ENCODE measurements around the gene DENND1A. TPM values are rescaled to one million over a fixed set of nuclear protein-coding genes. Genes with fewer than 3 reads are reported as not detected.
"Not testable (repeated sequence)": the region's sequence is repeated elsewhere in the genome, so short reads cannot be mapped to it uniquely, and the experiment has no call there.

The DENND1A gene
- 20.6 and 21.9 TPM in 2 replicates for total RNA-seq (2014; rRNA removed)
- 27.4 TPM for polyA plus RNA-seq (2012)

- peak; percentile 87 for DNase-seq (ENCODE audit: low read depth)
These were observed at the start of gene DENND1A for GRCh38 chr9:123929870-123930831. TSS of gene DENND1A (minus strand) at chr9:123930126. CDS start at chr9:123929905, 221 bp downstream.

GRCh38 chr9:123978981-123979380 is 49.1 kb upstream of the DENND1A start:
- no peak for DNase-seq (ENCODE audit: low read depth)

- DNase-seq (ENCODE audit: low read depth) = not testable (repeated sequence)
These were observed 46.7 kb upstream of the DENND1A start for GRCh38 chr9:123976579-123976978.

- DNase-seq (ENCODE audit: low read depth) = no peak
These were observed 45.9 kb upstream of the DENND1A start for GRCh38 chr9:123975871-123976270.

GRCh38 chr9:123974471-123974870 is 44.5 kb upstream of the DENND1A start:
- no peak for DNase-seq (ENCODE audit: low read depth)

GRCh38 chr9:123973590-123974223 is 43.8 kb upstream of the DENND1A start:
- DNase-seq (ENCODE audit: low read depth) = no peak

- no peak for DNase-seq (ENCODE audit: low read depth)
These were observed 42.7 kb upstream of the DENND1A start for GRCh38 chr9:123972618-123973017.

GRCh38 chr9:123967323-123967722 is 37.4 kb upstream of the DENND1A start:
- DNase-seq (ENCODE audit: low read depth) = no peak

- no peak for DNase-seq (ENCODE audit: low read depth)
These were observed 36.1 kb upstream of the DENND1A start for GRCh38 chr9:123965801-123966686.

GRCh38 chr9:123964761-123965160 is 34.8 kb upstream of the DENND1A start:
- DNase-seq (ENCODE audit: low read depth) = no peak

- DNase-seq (ENCODE audit: low read depth) = no peak
These were observed 31.0 kb upstream of the DENND1A start for GRCh38 chr9:123960965-123961364.

- no peak for DNase-seq (ENCODE audit: low read depth)
These were observed 30.4 kb upstream of the DENND1A start for GRCh38 chr9:123960366-123960765.

GRCh38 chr9:123959787-123960186 is 29.9 kb upstream of the DENND1A start:
- no peak for DNase-seq (ENCODE audit: low read depth)

GRCh38 chr9:123957731-123958130 is 27.8 kb upstream of the DENND1A start:
- DNase-seq (ENCODE audit: low read depth) = no peak

- DNase-seq (ENCODE audit: low read depth) = peak; percentile 11
These were observed 27.3 kb upstream of the DENND1A start for GRCh38 chr9:123957168-123957721.

GRCh38 chr9:123955637-123956036 is 25.7 kb upstream of the DENND1A start:
- DNase-seq (ENCODE audit: low read depth) = no peak

- peak; percentile 23 for DNase-seq (ENCODE audit: low read depth)
These were observed 24.8 kb upstream of the DENND1A start for GRCh38 chr9:123954518-123955280.

GRCh38 chr9:123952641-123953495 is 22.9 kb upstream of the DENND1A start:
- DNase-seq (ENCODE audit: low read depth) = no peak

- DNase-seq (ENCODE audit: low read depth) = no peak
These were observed 18.4 kb upstream of the DENND1A start for GRCh38 chr9:123948286-123948685.

GRCh38 chr9:123947326-123947725 is 17.4 kb upstream of the DENND1A start:
- no peak for DNase-seq (ENCODE audit: low read depth)
